Nucleus accumbens (tissue), 56 donors: ENCODE measurements around the gene KNDC1.

Experiments
- DNase-seq, 56 donors: peaks; one replicate each; lab custom pipeline; 2025; lab: John Stamatoyannopoulos, UW

KNDC1 gene

DNA sequence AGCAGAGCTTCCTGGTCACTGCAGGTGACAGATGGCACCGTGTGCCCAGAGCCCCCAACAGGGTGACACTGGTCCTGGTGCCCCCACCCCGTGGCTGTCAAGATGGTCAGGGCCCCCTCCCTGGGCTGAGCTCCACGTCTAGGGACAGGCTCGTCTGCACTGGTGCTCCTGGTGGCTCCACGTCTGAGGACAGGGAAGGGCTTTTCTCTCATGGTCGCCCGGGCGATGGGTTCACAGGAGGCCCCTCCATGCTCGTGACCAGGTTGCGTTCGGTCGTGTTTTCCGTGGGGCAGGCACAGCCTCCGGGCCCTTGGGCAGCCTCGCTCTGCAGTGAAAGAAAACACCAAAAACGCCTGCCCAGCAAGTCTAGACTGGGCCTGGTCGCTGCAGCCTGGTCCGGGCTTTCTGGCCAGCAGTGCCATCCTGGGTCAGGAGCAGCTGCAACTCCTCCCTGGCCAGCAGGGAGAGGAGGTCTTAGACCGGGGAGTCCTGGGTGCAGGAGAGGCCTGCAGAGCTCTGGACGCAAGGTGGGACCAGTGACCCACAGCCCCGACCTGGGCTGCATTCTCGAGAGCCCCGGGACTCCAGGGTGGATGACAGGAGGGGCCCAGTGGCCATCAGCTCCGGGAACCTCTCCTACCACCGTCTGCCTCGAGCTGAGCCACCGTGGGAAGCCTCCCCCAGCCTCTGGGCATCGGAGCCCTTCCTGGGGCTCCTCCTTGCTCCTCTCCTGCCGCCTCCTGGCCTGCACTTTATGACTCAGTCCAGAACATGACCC is 42.1 kb downstream of the KNDC1 start:
- DNase-seq = no peak

DNA sequence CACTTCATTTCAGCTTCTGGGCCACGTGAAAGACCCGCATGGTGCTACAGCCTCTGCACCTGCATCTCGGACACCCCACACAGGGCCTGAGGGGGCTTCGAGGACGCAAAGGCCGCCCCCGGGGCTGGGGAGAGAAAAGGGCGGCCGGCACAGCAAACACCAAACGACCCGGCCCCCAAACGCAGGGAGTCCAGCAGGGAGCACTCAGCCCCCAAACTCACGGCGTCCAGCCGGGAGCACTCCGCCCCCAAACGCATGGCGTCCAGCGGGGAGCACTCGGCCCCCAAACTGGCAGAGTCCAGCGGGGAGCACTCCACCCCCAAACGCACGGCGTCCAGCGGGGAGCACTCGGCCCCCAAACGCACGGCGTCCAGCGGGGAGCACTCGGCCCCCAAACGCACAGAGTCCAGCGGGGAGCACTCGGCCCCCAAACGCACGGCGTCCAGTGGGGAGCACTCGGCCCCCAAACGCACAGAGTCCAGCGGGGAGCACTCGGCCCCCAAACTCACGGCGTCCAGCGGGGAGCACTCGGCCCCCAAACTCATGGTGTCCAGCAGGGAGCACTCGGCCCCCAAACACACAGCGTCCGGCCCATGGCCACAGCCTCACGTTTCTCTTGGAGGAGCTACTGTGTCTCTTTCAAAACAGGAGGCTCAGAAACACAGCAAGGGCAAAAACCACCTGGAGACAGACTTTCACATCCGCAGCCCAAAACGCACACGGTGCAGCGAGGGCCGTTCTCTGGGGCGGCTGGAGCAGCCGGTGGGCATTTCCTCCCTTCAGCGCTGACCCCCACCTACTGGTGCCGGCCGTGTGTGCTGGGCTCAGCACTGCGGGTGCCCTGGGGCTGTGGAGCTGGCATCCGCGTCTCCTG is 43.0 kb downstream of the KNDC1 start:
- no peak for DNase-seq

DNA sequence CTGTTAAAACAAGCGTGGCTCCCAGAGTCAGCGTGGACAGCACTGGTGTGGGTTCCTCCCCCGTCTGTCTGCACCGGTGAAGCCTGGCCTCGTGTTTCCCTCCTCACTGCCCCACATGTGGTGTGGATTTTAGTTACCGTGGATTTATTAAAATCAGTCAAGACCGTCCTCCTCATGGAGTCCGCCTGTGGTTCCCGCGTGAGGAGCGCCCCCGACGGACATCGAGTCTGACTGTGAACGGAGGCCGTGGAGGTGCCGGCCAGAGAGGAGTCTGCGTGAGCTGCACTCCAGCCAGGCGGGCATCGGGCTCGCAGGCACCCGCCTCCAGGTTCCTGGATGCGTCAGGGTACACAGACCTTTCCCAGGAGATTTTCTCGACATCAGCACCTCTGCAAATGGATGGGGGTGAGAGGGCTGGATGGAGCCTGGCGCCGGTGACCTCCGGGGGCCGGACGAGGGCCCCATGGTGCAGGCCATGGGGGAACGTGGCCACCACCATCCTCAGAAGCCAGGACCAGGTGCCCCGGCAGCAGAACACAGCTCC is 43.7 kb downstream of the KNDC1 start:
- no peak for DNase-seq

DNA sequence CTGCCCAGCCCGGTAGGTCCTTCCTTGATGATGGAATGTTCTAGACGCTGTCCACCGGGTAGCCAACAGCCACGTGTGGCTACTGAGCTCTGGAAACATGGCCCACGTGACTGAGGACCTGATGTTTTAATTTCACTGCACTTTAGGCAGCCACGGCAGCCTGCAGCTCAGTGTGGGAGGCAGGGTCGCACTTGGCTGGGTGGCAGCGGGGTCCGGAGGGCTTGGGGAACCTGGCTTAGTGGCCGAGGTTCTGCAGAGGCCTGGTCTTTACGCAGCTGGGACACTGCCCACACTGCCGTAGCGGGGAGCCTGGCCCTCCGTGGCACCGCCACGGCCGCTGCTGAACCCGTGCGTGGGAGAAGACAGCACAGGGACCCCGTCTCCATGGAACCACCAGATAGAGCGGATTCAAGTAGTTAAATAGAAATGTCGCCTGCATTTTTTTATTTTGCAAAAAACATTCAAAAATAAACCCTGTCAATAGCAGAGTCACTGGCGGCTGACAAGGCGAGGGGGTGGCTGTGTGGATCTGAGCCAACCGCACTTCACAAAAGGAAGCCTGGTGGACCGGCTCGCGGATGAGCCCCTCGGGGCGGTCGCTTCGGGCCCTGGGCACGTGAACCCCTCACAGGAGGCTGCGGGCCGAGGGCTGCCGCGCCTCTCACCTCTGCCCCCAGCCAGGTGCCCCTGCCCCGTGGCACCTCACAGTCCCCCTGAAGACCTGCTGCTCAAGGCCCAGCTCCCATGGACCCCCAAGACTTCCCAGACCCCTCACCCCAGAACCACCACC is 44.4 kb downstream of the KNDC1 start:
- DNase-seq = peak in 1 of 56 donors; percentile 27

DNA sequence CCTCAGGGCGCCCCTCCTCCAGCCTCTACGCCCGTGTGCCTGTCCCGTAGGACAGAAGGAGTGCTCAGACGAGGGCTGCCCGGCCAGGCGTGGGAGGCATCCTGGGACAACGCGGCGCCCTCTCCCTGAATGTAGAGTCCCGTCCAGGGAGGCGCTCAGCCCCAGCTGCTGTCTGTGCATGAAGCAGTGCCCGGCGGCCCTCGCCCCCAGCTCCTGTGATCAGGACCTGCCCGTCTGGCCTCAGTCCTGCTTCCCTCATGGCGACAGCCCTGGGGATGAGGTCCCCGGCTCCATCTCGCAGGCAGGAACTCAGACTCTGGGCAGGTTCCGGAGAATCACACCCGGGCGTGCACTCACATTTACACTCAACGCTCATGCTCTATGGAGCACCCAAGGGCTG is 45.1 kb downstream of the KNDC1 start:
- DNase-seq = no peak

DNA sequence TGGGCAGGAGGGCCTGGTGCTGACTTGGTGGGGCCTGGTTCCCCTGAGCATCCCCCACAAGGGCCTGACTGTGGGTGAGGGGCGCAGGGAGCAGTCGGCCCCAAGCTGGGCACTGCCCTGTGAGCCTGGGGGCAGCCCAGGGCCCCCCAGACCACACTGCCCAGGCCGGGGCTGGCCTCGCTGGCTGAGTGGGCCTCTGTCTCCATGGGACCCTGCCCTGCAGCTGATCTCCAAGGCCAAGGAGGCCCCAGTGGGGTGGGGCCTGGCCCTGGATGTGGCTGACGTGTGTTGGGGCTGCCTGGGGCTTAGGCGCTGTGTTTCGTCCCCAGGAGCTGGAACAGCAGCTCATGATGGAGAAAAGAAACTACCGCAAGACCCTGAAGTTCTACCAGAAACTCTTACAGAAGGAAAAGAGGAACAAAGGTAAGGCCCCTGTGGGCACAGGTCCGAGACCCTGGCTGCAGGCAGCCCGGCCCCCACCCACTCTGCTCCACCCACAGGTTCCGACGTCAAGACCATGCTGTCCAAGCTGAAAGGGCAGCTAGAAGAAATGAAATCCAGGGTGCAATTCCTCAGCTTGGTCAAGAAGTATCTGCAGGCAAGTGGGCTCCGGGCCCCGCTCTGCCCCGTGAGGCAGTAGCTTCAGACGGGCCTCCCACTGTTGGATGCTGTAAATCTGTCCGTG is 46.5 kb downstream of the KNDC1 start:
- no peak for DNase-seq

DNA sequence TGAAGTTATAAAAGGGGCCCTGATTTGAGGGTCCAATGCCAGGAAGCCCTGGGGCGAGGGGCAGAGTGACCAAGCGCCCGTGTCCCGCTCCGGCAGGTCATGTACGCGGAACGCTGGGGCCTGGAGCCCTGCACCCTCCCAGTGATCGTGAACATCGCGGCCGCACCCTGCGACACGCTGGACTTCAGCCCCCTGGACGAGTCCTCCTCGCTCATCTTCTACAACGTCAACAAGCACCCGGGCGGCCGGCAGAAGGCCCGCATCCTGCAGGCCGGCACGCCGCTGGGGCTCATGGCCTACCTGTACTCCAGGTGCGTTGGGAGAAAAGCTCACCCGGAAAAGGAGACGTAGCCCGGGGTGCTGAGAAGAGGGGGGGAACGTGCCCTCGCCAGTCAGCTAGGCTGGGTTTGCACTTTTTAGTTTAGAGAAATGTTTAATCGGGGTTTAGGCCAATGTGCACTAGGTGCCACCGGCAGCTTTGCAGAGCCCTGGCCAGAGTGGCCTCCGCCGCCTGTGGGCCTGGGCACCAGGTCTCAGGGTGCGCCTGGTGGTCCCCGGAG is 47.1 kb downstream of the KNDC1 start:
- no peak for DNase-seq

DNA sequence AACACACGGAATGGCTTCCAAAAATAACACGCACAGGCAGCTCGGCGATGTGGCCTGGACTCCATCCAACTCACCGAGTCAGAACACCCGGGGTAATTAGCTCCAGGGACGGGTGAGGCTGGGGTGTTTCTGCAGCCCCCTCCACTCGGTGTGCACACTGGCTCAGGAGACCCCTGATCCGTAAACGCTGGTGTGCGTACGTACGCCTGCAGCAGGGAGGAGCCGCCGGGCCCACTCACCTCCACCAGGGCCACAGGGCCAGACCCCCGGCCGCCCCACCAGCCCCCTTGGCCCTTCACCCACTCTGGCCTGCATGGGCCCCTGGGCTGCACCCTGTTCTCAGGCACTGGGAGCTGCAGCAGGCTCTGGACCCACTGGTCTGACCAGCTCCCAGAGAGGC is 47.6 kb downstream of the KNDC1 start:
- DNase-seq = no peak

DNA sequence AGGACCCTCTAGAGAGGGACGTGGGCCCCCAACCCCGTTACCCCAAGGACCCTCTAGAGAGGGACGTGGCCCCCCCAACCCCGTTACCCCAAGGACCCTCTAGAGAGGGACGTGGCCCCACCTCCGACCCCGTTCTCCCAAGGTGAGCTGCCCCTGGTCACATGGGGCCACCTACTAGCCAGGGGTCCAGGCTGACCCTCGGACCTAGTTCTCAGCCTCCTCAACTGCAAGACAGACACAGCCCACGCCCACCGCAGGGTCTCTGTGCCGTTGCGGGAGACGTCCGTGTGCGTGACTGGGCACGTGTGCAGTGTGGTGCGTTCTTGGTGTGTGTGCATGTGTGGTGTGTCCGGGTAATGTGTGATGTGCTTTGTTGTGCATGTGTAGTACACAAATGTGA is 48.4 kb downstream of the KNDC1 start:
- DNase-seq = no peak

DNA sequence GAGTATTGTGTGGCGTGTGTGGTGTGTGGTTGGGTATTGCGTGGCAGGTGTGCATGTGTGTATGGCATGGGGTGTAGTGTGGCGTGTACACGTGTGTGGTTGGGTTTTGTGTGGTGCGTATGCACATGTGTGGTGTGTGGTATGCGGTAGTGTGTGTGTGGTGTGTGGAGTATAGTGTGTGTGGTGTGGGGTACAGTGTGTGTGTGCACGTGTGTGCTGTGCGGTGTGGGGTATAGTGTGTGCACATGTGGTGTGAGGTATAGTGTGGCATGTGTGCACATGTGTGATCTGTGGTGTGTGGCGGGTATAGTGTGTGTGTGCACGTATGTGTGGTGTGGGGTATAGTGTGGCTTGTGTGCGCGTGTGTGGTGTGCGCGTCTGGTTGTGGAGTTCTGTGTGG is 49.1 kb downstream of the KNDC1 start:
- no peak for DNase-seq

DNA sequence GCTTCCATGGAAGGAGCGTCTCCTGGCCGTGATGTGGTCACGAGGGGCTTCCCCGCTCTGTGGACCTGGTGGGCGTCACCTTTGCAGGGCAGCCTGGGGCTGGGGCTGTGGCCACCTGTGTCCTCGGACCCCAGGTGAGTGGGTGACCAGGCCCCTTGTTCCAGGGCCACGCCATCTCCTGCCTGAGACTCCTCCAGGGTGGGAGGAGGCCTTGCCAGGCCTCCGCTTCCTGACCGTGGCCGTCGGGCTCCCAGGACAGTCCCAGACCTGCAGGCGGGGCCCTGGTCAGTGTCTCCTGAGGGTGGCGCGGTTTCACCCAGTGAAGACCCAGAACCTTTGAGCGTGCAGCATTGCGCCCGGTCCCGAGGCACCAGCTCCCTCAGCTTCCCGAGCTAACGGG is 49.6 kb downstream of the KNDC1 start:
- DNase-seq = no peak

DNA sequence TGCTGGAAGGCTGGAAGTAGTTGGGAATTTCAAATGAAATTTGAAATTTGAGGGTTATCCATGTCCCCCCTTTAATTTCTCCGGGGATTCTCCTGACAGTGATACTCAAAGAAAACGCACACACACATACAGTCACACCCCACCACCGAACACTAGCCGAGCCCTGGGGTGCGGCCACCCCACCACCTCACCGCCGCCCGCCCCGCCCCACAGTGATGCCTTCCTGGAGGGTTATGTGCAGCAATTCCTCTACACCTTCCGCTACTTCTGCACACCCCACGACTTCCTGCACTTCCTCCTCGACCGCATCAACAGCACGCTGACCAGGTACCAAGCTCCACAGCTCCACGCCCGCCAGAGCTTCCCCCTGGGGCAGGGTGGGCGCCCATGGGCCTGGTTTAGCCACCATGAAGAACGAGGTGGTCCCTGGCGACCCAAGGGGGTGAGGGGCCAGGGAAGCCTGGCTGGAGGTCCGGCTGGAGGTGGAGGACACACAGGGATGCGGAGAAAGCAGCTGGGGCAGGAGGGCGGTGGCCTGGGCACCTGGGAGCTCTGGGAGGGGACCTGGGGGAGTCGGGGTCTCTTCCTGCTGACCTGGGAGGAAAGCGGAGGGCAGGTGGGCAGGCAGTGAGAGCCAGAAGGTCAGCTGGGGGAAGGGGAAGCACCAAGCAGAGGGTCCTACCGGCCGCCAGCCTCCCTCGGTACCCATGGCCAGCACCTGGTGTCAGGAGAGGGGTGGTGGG is 50.5 kb downstream of the KNDC1 start:
- no peak for DNase-seq

DNA sequence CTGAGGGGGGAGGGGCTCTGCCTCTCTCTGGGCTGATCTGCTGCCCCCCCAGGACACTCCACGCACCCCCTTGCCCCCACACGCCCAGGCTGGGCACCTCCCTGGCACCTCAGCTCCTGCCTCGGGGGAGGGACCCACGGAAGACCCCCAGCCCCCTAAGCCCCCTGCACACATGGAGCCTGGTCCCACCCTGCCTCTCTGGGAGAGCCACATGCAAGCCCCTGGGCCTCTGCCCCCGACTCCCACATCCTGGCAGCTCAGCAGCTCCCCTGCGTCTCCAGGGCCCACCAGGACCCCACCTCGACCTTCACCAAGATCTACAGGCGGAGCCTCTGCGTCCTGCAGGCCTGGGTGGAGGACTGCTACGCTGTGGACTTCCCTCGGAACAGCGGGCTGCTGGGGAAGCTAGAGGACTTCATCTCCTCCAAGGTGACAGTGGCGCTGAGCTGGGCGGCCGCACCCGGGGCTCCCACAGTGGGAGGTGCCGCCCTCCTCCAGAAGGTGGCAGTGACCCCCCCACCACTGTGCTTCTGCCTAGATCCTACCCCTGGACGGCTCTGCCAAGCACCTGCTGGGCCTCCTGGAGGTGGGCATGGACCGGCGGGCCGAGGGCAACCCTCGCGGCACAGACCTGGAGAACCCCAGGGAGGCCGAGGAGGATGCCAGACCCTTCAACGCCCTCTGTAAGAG is 51.3 kb downstream of the KNDC1 start:
- DNase-seq = no peak

DNA sequence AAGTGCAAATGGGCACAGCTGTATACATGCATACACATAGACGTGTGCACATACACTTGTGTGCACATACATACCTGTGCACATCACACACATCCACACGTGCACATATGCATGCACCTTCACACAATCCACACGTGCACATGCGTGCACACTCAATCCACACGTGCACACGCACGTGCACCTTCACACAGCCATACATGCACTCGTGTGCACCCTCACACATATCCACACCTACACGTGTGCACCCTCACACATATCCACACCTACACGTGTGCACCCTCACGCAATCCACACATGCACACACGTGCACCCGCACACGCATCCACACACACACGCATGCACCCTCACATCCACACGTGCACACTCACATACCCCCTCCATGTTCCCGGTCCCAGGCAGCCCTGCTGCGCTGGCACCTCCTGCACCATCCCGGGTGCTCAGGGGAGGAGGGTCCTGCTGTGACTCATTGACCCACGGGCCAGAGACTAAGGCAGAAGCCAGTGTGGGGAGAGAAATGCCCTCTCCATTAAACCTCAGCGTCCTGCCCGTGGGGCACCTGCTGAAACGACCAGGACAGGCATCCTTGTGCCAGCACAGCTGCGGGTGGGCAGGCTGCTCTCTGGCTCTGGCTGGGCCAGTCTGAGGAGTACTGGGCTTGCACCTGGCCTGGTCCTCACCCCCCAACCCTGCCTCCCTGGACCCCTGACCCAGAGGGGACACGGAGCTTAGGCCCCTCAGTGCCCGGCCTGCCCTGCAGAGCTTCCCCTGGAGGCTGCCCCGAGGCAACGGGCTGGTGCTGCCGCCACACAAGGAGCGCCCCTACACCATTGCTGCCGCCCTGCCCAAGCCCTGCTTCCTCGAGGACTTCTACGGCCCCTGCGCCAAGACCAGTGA is 52.2 kb downstream of the KNDC1 start:
- no peak for DNase-seq

DNA sequence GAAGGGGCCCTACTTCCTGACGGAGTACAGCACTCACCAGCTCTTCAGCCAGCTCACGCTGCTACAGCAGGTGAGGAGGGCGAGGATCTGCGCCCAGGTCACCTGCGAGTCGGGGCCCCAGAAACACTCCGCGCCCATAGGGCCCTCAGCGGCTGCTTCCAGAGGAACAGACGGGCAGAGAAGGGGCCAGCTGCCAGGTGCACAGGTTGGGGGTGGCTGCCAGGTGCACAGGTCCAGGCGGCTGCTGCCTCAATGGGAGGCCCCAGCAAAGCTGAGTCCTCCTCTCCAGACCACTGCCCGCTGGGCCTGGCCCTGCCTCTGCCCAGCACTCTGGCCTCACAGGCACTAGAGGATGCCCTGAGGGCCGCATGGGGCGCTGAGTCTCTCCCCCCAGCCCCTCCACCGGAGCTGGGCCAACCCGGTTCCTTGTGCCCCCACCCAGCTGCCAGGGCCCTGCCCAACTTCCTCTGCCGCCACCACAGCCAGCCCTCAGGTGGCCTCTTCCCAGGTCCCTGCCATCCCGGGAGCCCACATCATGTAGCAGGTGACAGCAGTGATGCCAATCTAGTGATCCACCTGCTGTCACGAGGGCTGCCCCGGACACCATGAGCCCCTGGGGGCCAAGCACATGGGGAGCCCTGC is 53.0 kb downstream of the KNDC1 start:
- DNase-seq = no peak

DNA sequence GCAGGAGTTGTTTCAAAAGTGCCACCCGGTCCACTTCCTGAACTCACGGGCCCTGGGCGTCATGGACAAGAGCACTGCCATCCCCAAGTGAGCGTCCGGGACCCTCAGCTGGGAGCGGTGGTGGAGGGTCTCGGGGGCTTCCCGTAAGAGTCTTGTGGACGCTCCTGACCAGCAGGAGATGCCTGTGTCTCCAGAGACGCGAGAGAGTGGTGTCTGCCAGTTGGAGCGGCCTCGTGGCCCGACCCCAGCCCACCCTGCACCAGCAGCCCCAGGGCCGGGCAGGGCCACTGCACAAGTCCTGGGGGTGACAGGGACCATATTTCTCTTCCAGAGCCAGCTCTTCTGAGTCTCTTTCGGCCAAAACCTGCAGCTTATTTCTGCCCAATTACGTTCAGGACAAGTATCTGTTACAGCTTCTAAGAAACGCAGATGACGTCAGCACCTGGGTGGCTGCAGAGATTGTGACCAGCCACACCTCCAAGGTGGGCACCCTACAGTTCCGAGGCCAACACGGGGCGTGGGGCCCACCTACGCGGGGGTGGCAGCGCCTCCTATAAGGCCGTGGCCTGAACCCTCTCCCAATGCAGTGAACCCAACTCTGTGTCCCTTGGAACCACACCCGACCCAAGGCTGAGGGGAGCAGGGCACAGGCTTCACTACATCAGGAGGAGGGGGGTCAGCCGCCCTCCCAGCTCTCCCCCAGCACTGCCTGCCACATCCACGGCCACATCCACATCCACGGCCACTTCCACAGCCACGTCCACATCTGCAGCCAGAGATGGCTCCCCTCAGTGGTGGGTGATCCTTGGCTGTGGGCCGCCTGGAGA is 53.8 kb downstream of the KNDC1 start:
- no peak for DNase-seq
